Adrenal gland (tissue), 12 donors: ENCODE measurements around the gene ZNF763. TPM values are rescaled to one million over a fixed set of nuclear protein-coding genes. Genes with fewer than 3 reads are reported as not detected.

Source experiments
- DNase-seq, 7 donors: peaks; one replicate each; pipeline ENCODE4 v3.0.0-alpha.2; 2019 to 2020
- H3K27ac ChIP-seq, 5 donors: fragments of 200-600 bp; sonication (generic) in 4 of 5; 1 replicate in 3 of 5; 2 replicates in 2 of 5; pipeline versions ENCODE4 v1.5.1 to v1.8.0; 2016 to 2020; ENCODE audit warnings: mild to moderate bottlenecking in 1 of 5
- H3K27me3 ChIP-seq: fragments of 200-600 bp; 2 replicates; pipeline ENCODE4 v1.8.0; 2021
- H3K36me3 ChIP-seq, 2 donors: fragments of 200-600 bp; replicated peaks in 1 of 2; 1 replicate in 1 of 2; 2 replicates in 1 of 2; pipeline versions ENCODE4 v1.5.1 to v1.8.0; 2018 to 2022
- H3K4me1 ChIP-seq, 2 donors: fragments of 200-600 bp; replicated peaks in 1 of 2; 1 replicate in 1 of 2; 2 replicates in 1 of 2; pipeline versions ENCODE4 v1.5.1 to v1.8.0; 2018 to 2021
- H3K4me3 ChIP-seq, 4 donors: fragments of 200-600 bp; sonication (generic) in 3 of 4; one replicate each; pipeline ENCODE4 v1.5.1; 2016 to 2018
- H3K9me3 ChIP-seq, 3 donors: fragments of 200-600 bp; sonication (generic) in 1 of 3; replicated peaks in 1 of 3; 1 replicate in 2 of 3; 2 replicates in 1 of 3; pipeline versions ENCODE4 v1.5.1 to v1.8.0; 2016 to 2021
- CTCF ChIP-seq, 6 experiments: fragments of 450-650 bp in 4 of 6; fragments of 200-600 bp in 2 of 6; sonication (generic) in 1 of 6; IDR thresholded peaks; 1 replicate in 5 of 6; 2 replicates in 1 of 6; pipeline versions ENCODE4 v1.5.1 to v1.8.0; 2016 to 2021; ENCODE audit warnings: antibody characterized with exemption in 6 of 6, mild to moderate bottlenecking in 2 of 6, moderate library complexity in 1 of 6
- POLR2A ChIP-seq, 2 donors: fragments of 450-650 bp; IDR thresholded peaks; one replicate each; pipeline ENCODE4 v1.6.1; 2017; ENCODE audit warnings: antibody characterized with exemption in 2 of 2, mild to moderate bottlenecking in 2 of 2, moderate library complexity in 1 of 2
- WGBS, 4 donors: extraction: QIAGEN DNeasy Blood & Tissue Kit in 2 of 4; methylation state at CpG; one replicate each; pipeline versions ENCODE4 v1.1.5 to v1.1.7; 2013 to 2017; 5-methylcytosine and 5-hydroxymethylcytosine counted together
- intact Hi-C, 2 donors: fragments of 100-400 bp; cut with DNase I; formaldehyde crosslinking; loops; one replicate each; pipeline versions ENCODE4 v1.14.1 to v1.15.0; 2022 to 2023
- polyA plus RNA-seq, 3 donors: library from polyadenylated mRNA; stranded (reverse); fragments of 200-250 nt in 2 of 3; fragments of 350-450 nt in 1 of 3; fragmentation: Illumina TruSeq in 1 of 3; extraction: RNeasy Lipid Tissue Mini Kit (QIAGEN cat#74804) in 1 of 3; gene quantifications; one replicate each; pipeline ENCODE4 v1.2.3, GENCODE V29; 2013 to 2014
- total RNA-seq, 9 donors: library from RNA; depleted of rRNA in 4 of 9; stranded (reverse); fragments of >200 nt in 4 of 9; fragments of 120-200 nt in 1 of 9; fragmentation: NEBNext Ultra II Directional in 1 of 9; extraction: Animal tissue kit (Norgen Biotek cat#: 25700) in 1 of 9; gene quantifications; one replicate each; pipeline versions ENCODE4 v1.1.0 to v1.2.4, GENCODE V29; 2013 to 2023
- donor health status: healthy with polysubstance abuse.
- donor health status: Bipolar disorder and iron deficiency.
- donor health status: DM: yes; HTN: yes; CAD: no.
- donor health status: DM: no; HTN: no; CAD: no.
- donor health status: DM: no; HTN: no; CAD: no.
- donor health status: DM: yes; HTN: yes; CAD: no.

ZNF763 gene
- total and polyA plus RNA-seq, 12 donors, result 1.8 to 11.9 (median 4.5) TPM

GRCh38 chr19:11978492-11979100 is 13.8 kb downstream of the ZNF763 start:
- intact Hi-C loops, result no loop called here
- 95 to 97% (median 96%) methylated on average over 9 of the region's 9 CpGs for WGBS, 4 donors
- Histone ChIP-seq H3K4me3 (peak overlapping the region in 1 of 4 donors; percentile 4), H3K4me1 (no peaks in the 10 kb centered on the region), H3K27me3 (no peaks in the 10 kb centered on the region), H3K27ac (no peak overlapping the region), H3K9me3 (peaks cover 0 to 49% (median 10%) of the 10 kb centered on the region in 3 donors), H3K36me3 (peaks cover 0 to 5% of the 10 kb centered on the region in 2 donors)
- TF ChIP-seq CTCF (IDR thresholded peaks at IDR 0.05) (no peak), POLR2A (IDR thresholded peaks at IDR 0.05) (no peak)
- no peak for DNase-seq

GRCh38 chr19:11979527-11979926 is 14.7 kb downstream of the ZNF763 start:
- H3K4me1 ChIP-seq, result no peaks in the 10 kb centered on the region
- TF ChIP-seq CTCF (IDR thresholded peaks at IDR 0.05) (no peak), POLR2A (IDR thresholded peaks at IDR 0.05) (no peak)
- no peak for DNase-seq
- H3K36me3 ChIP-seq, result peaks cover 0 to 5% of the 10 kb centered on the region in 2 donors
- H3K4me3 ChIP-seq, result no peak overlapping the region
- H3K9me3 ChIP-seq, result peaks cover 0 to 49% (median 10%) of the 10 kb centered on the region in 3 donors
- no peak overlapping the region for H3K27ac ChIP-seq
- WGBS, 4 donors, result 84 to 96% (median 90%) methylated on average over 4 of the region's 4 CpGs
- H3K27me3 ChIP-seq, result no peaks in the 10 kb centered on the region
- intact Hi-C loops, result no loop called here

- H3K9me3 ChIP-seq, result peaks cover 0 to 42% (median 10%) of the 10 kb centered on the region in 3 donors
- intact Hi-C loops, result loop anchor here in 1 of 2 donors (10.0 kb wide), 2 partner anchors 98 to 188 kb away; partner anchors contain the start of genes ZNF491 and ZNF69
- 76 to 85% (median 80%) methylated on average over 4 of the region's 4 CpGs for WGBS, 4 donors
These were observed 17.7 kb downstream of the ZNF763 start for GRCh38 chr19:11982526-11982925.

GRCh38 chr19:11984986-11985385 is 20.1 kb downstream of the ZNF763 start:
- DNase-seq, result no peak
- Histone ChIP-seq H3K4me3 (no peak overlapping the region), H3K36me3 (no peaks in the 10 kb centered on the region), H3K4me1 (peaks cover 0 to 3% of the 10 kb centered on the region in 2 donors), H3K27ac (no peak overlapping the region), H3K9me3 (peaks cover 0 to 19% (median 9%) of the 10 kb centered on the region in 3 donors), H3K27me3 (no peaks in the 10 kb centered on the region)
- intact Hi-C loops, result loop anchor here (5.0 to 10.0 kb wide), 3 partner anchors 58 to 190 kb away; partner anchors contain the start of genes ZNF491 (in 1 of the 2), ZNF69 (in 1 of the 2) and ZNF700 (in 1 of the 2)
- 29 to 35% (median 29%) methylated on average over 3 to 5 of the region's 5 CpGs for WGBS, 4 donors
- TF ChIP-seq POLR2A (IDR thresholded peaks at IDR 0.05) (no peak), CTCF (IDR thresholded peaks at IDR 0.05) (no peak)

More at GRCh38 chr19:11982526-11982925, 17.7 kb downstream of the ZNF763 start:
- Histone ChIP-seq H3K27ac (no peak overlapping the region), H3K36me3 (no peaks in the 10 kb centered on the region), H3K4me1 (no peaks in the 10 kb centered on the region), H3K4me3 (no peak overlapping the region), H3K27me3 (no peaks in the 10 kb centered on the region)
- peak in 3 of 7 donors; percentile 13 to 46 (median 22) for DNase-seq
- TF ChIP-seq CTCF (IDR thresholded peaks at IDR 0.05) (no peak), POLR2A (IDR thresholded peaks at IDR 0.05) (no peak)
